Endothelial cell of umbilical vein (primary cell): ENCODE results near the gene RPL3.

Experiments
- EZH2 ChIP-seq: IDR thresholded peaks from 2 replicates; pipeline ENCODE4 v1.6.1; 2012; ENCODE audit warnings: borderline replicate concordance, low read depth, mild to moderate bottlenecking, moderate library complexity, low read length, inconsistent platforms; ENCODE audit not compliant: severe bottlenecking
- POLR2AphosphoS5 ChIP-seq: IDR thresholded peaks from 2 replicates; pipeline ENCODE4 v1.6.1; 2012; ENCODE audit warnings: low read depth, mild to moderate bottlenecking, control low read depth, low read length, moderate library complexity; ENCODE audit not compliant: insufficient read depth
- TF ChIP-seq, protein P1 (sequence below), 2 donors: IDR thresholded peaks; 1 replicate in 1 of 2; 2 replicates in 1 of 2; pipeline ENCODE4 v1.5.1; 2011; ENCODE audit warnings: low read length in 2 of 2, mild to moderate bottlenecking in 2 of 2, moderate library complexity in 2 of 2, control low read depth in 1 of 2, inconsistent platforms in 1 of 2, low read depth in 1 of 2; ENCODE audit not compliant: insufficient read depth in 1 of 2; ENCODE audit errors: extremely low read depth in 1 of 2

DNA sequence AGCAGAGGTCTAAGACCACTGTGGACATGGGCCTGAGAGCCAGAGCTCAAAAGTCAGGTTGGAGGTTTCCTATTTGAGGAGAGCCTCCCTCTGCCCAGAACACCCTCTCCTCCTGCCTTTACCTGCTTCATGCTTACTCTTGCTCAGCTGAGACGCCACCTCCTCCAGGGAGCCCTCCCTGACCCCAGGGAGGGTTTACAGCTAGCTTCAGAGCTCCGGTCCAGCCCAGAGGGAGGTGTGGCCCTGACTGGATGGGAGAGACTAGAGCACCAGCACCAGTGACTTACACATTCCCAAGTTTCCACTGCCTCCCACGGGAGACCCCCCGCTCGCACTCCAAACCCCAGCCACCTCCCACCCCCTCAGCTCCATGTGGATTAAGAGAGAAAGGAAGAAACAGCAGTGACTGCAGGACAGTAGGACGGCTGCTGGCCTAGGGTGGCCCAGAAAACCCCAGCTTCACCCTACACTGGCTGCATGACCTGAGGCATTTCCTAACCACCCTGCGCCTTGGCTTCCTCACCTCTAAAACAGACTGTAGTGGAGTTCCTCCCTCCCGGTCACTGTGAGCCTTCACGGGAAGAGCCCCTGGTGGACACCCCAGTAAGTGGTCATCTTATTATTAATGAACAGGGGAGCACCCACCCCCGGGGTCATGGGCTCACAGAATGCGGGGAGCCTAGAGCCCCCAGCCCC is 50.2 kb downstream of the RPL3 start:
- TF ChIP-seq POLR2AphosphoS5 (no peak), EZH2 (no peak)
- TF ChIP-seq, protein P1, sequence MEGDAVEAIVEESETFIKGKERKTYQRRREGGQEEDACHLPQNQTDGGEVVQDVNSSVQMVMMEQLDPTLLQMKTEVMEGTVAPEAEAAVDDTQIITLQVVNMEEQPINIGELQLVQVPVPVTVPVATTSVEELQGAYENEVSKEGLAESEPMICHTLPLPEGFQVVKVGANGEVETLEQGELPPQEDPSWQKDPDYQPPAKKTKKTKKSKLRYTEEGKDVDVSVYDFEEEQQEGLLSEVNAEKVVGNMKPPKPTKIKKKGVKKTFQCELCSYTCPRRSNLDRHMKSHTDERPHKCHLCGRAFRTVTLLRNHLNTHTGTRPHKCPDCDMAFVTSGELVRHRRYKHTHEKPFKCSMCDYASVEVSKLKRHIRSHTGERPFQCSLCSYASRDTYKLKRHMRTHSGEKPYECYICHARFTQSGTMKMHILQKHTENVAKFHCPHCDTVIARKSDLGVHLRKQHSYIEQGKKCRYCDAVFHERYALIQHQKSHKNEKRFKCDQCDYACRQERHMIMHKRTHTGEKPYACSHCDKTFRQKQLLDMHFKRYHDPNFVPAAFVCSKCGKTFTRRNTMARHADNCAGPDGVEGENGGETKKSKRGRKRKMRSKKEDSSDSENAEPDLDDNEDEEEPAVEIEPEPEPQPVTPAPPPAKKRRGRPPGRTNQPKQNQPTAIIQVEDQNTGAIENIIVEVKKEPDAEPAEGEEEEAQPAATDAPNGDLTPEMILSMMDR (IDR thresholded peaks at IDR 0.05; ENCODE audit: extremely low read depth in 1 of 2, insufficient read depth in 1 of 2, low read depth in 1 of 2, low read length in 2 of 2): no peak
